Colonic mucosa (tissue), 4 donors: Measurements from ENCODE around the gene PMS1. TPM values are rescaled to one million over a fixed set of nuclear protein-coding genes. Genes with fewer than 3 reads are reported as not detected.

Experiments used
- DNase-seq: peaks from one replicate; pipeline ENCODE4 v3.0.0-alpha.2; 2020
- H3K27ac ChIP-seq: fragments of 200-600 bp; one replicate; pipeline ENCODE4 v1.8.0; 2021
- H3K27me3 ChIP-seq: fragments of 200-600 bp; one replicate; pipeline ENCODE4 v1.8.0; 2021
- H3K36me3 ChIP-seq: fragments of 200-600 bp; one replicate; pipeline ENCODE4 v1.8.0; 2021
- H3K4me1 ChIP-seq: fragments of 200-600 bp; one replicate; pipeline ENCODE4 v1.8.0; 2021; ENCODE audit warnings: mild to moderate bottlenecking
- H3K4me3 ChIP-seq: fragments of 200-600 bp; one replicate; pipeline ENCODE4 v1.8.0; 2021
- H3K9ac ChIP-seq, 2 donors: one replicate each; pipeline ENCODE4 v1.7.0; 2013; ENCODE audit warnings: control low read depth in 2 of 2, low read depth in 2 of 2, low read length in 2 of 2
- H3K9me3 ChIP-seq: fragments of 200-600 bp; one replicate; pipeline ENCODE4 v1.8.0; 2021
- intact Hi-C: fragments of 100-400 bp; cut with DNase I; formaldehyde crosslinking; loops from one replicate; pipeline ENCODE4 v1.14.1; 2022
- total RNA-seq, 2 donors: library from RNA; stranded (reverse); fragmentation: NEBNext Ultra II Directional in 1 of 2; extraction: Animal tissue kit (Norgen Biotek cat#: 25700) in 1 of 2; gene quantifications; one replicate each; pipeline ENCODE4 v1.2.1, GENCODE V29; 2021
- TF ChIP-seq, protein P1 (sequence below): fragments of 200-600 bp; IDR thresholded peaks from one replicate; pipeline ENCODE4 v1.8.0; 2022; ENCODE audit warnings: antibody characterized with exemption, mild to moderate bottlenecking
- donor health status: healthy.
- donor health status: DM: no; HTN: no; CAD: no.
- donor health status: DM: no; HTN: no; CAD: no.

Gene PMS1
- total RNA-seq, 2 donors from 2014 or later, result 11.2 to 14.3 TPM

DNA sequence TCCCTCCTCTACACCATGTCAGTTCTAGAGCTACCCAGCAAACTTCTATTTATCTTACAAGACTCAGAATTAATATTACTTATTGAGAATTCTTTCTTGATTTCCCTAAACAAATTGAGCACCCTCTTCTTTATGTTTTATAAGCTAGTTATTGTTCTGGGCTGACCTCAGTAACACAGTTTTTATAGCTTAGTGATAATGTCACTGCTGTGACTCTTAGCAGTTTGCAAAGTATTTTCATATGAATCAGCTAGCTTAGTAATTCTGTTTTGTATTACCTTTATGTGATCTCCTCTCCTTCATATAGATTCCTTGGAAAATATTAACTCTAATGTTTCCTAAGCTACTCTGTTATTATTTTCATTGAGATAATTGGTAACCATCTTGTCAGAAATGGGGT lies 114.9 kb downstream of the PMS1 start:
- Histone ChIP-seq H3K4me3 (no peak overlapping the region), H3K4me1 (no peaks in the 10 kb centered on the region), H3K27me3 (no peaks in the 10 kb centered on the region), H3K36me3 (no peaks in the 10 kb centered on the region), H3K27ac (no peak overlapping the region), H3K9ac (no peak overlapping the region), H3K9me3 (no peaks in the 10 kb centered on the region)
- intact Hi-C loops, result no loop called here
- no peak for DNase-seq
- TF ChIP-seq, protein P1, sequence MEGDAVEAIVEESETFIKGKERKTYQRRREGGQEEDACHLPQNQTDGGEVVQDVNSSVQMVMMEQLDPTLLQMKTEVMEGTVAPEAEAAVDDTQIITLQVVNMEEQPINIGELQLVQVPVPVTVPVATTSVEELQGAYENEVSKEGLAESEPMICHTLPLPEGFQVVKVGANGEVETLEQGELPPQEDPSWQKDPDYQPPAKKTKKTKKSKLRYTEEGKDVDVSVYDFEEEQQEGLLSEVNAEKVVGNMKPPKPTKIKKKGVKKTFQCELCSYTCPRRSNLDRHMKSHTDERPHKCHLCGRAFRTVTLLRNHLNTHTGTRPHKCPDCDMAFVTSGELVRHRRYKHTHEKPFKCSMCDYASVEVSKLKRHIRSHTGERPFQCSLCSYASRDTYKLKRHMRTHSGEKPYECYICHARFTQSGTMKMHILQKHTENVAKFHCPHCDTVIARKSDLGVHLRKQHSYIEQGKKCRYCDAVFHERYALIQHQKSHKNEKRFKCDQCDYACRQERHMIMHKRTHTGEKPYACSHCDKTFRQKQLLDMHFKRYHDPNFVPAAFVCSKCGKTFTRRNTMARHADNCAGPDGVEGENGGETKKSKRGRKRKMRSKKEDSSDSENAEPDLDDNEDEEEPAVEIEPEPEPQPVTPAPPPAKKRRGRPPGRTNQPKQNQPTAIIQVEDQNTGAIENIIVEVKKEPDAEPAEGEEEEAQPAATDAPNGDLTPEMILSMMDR, result no peak

GRCh38 chr2:189900726-189901125 lies 116.5 kb downstream of the PMS1 start:
- intact Hi-C loops, result no loop called here
- H3K27ac ChIP-seq, result no peak overlapping the region
- DNase-seq, result no peak

GRCh38 chr2:189901664-189902063 lies 117.4 kb downstream of the PMS1 start:
- Histone ChIP-seq H3K9me3 (no peaks in the 10 kb centered on the region), H3K27ac (no peak overlapping the region), H3K4me1 (no peaks in the 10 kb centered on the region), H3K9ac (no peak overlapping the region), H3K4me3 (no peak overlapping the region), H3K27me3 (no peaks in the 10 kb centered on the region), H3K36me3 (no peaks in the 10 kb centered on the region)
- no peak for DNase-seq
- TF ChIP-seq, protein P1, result no peak
- intact Hi-C loops, result no loop called here

More at GRCh38 chr2:189900726-189901125, 116.5 kb downstream of the PMS1 start:
- Histone ChIP-seq H3K36me3 (no peaks in the 10 kb centered on the region), H3K9me3 (no peaks in the 10 kb centered on the region), H3K4me1 (no peaks in the 10 kb centered on the region), H3K9ac (no peak overlapping the region), H3K27me3 (no peaks in the 10 kb centered on the region), H3K4me3 (no peak overlapping the region)
- TF ChIP-seq, protein P1, result no peak

GRCh38 chr2:189913821-189914220 lies 129.6 kb downstream of the PMS1 start:
- Histone ChIP-seq H3K4me1 (no peaks in the 10 kb centered on the region), H3K27me3 (no peaks in the 10 kb centered on the region), H3K9me3 (no peaks in the 10 kb centered on the region), H3K9ac (no peak overlapping the region), H3K27ac (no peak overlapping the region), H3K4me3 (no peak overlapping the region), H3K36me3 (no peaks in the 10 kb centered on the region)
- DNase-seq, result no peak
- TF ChIP-seq, protein P1, result no peak
- intact Hi-C loops, result no loop called here

- intact Hi-C loops, result no loop called here
- DNase-seq, result no peak
- no peaks in the 10 kb centered on the region for H3K4me1 ChIP-seq
- TF ChIP-seq, protein P1, result no peak
- no peaks in the 10 kb centered on the region for H3K36me3 ChIP-seq
- no peak overlapping the region for H3K9ac ChIP-seq
- no peaks in the 10 kb centered on the region for H3K9me3 ChIP-seq
- H3K27ac ChIP-seq, result no peak overlapping the region
- no peak overlapping the region for H3K4me3 ChIP-seq
- H3K27me3 ChIP-seq, result no peaks in the 10 kb centered on the region
Observed at GRCh38 chr2:189916651-189917050, 132.4 kb downstream of the PMS1 start.

Other genes starting within 250 kb of the PMS1 start
- 100 to 1,000 TPM in 1 of 2 donors, 10 to 100 TPM in 1; 43.6 to 183 TPM for gene SLC40A1, start 203.7 kb upstream of the PMS1 start, total RNA-seq
- 10 to 100 TPM; 24.4 to 28.1 TPM for gene ASNSD1, start 123.0 kb upstream of the PMS1 start, total RNA-seq
- gene ANKAR, start 109.8 kb upstream of the PMS1 start, total RNA-seq, result 1 to 10 TPM; 6.0 to 6.7 TPM
- 1 to 10 TPM; 2.1 to 6.5 TPM for gene OSGEPL1, start 21.7 kb upstream of the PMS1 start, total RNA-seq
- gene ORMDL1, start 111 bp upstream of the PMS1 start, total RNA-seq, result 10 to 100 TPM; 28.2 to 32.4 TPM